Muscle of leg (tissue), 16 donors: ENCODE results near the gene GIPR. TPM values are rescaled to one million over a fixed set of nuclear protein-coding genes. Genes with fewer than 3 reads are reported as not detected.
"Not testable (repeated sequence)": the region's sequence is repeated elsewhere in the genome, so short reads cannot be mapped to it uniquely, and the experiment has no call there.

ENCODE experiments used
- DNase-seq: peaks from one replicate; pipeline ENCODE4 v3.0.0; 2013
- H3K27ac ChIP-seq: one replicate; pipeline ENCODE4 v1.5.1; 2013; ENCODE audit warnings: mild to moderate bottlenecking, low read length, control low read depth
- H3K27me3 ChIP-seq: one replicate; pipeline ENCODE4 v1.6.1; 2013; ENCODE audit warnings: low read length; ENCODE audit not compliant: control insufficient read depth, insufficient read depth
- H3K36me3 ChIP-seq: one replicate; pipeline ENCODE4 v1.6.1; 2013; ENCODE audit warnings: low read length; ENCODE audit not compliant: control insufficient read depth, insufficient read depth
- H3K4me1 ChIP-seq: one replicate; pipeline ENCODE4 v1.6.1; 2013; ENCODE audit warnings: low read length; ENCODE audit not compliant: control insufficient read depth, insufficient read depth
- H3K4me3 ChIP-seq: one replicate; pipeline ENCODE4 v1.5.1; 2013; ENCODE audit warnings: low read length, control low read depth
- H3K9me3 ChIP-seq: replicated peaks from 2 replicates; pipeline ENCODE4 v1.6.1; 2013; ENCODE audit warnings: low read depth, low read length; ENCODE audit not compliant: control insufficient read depth
- WGBS: methylation state at CpG from one replicate; pipeline ENCODE4 v1.1.5; 2013; ENCODE audit warnings: missing lambda C conversion rate; ENCODE audit not compliant: insufficient coverage; 5-methylcytosine and 5-hydroxymethylcytosine counted together
- long read RNA-seq, 11 donors: transcript quantifications; one replicate each; lab custom pipeline, GENCODE V29; 2026
- polyA plus RNA-seq, 8 donors: library from polyadenylated mRNA; unstranded; fragments of 120-200 nt; gene quantifications; one replicate each; pipeline versions ENCODE4 v1.2.1 to v1.2.3, GENCODE V29; 2013; ENCODE audit warnings: inconsistent platforms in 1 of 8, low replicate concordance in 1 of 8; ENCODE audit not compliant: insufficient read length in 8 of 8, insufficient read depth in 1 of 8
- total RNA-seq: library from RNA; stranded (reverse); fragments of 120-200 nt; gene quantifications from one replicate; pipeline ENCODE4 v1.2.4, GENCODE V29; 2013

GIPR gene
- total RNA-seq (0.09 TPM), polyA plus RNA-seq (1 to 10 TPM in 1 of 8 donors, under 1 TPM in 6, not detected in 1; 0.04 to 1.8 (median 0.32) TPM)
- long read RNA-seq, donor 1: 0 reads
- long read RNA-seq, donor 2: 0 reads
- long read RNA-seq, donor 3: 0 reads
- long read RNA-seq, donor 4: 0 reads
- long read RNA-seq, donor 5, partial matches to known transcripts: 196 of 1,109 reads
- long read RNA-seq, donor 5, other reads (novel, unspliced or antisense): 913 of 1,109 reads
- long read RNA-seq, donor 6, partial matches to known transcripts: 947 of 959 reads
- long read RNA-seq, donor 6, other reads (novel, unspliced or antisense): 12 of 959 reads
- long read RNA-seq, donor 7: 0 reads
- long read RNA-seq, donor 8: 0 reads
- long read RNA-seq, donor 9: 0 reads
- long read RNA-seq, donor 10, partial matches to known transcripts: 875 of 889 reads
- long read RNA-seq, donor 10, other reads (novel, unspliced or antisense): 14 of 889 reads
- long read RNA-seq, donor 11: 0 reads

GRCh38 chr19:45667620-45668341, at the start of gene GIPR:
GIPR (plus strand) TSS chr19:45668221; CDS start chr19:45669521, 1,300 bp downstream.
- Histone ChIP-seq H3K4me3 (no peak within 1 kb of the TSS), H3K9me3 (no peaks in the 10 kb centered on the region), H3K36me3 (no peaks in the 10 kb centered on the region), H3K4me1 (peaks cover 13% of the 10 kb centered on the region), H3K27me3 (peaks cover 68% of the 10 kb centered on the region), H3K27ac (no peak within 1 kb of the TSS)
- DNase-seq: no peak
- WGBS: 13% methylated on average over 12 of the region's 15 CpGs

- 90% methylated on average over 15 of the region's 17 CpGs for WGBS
- DNase-seq: no peak
- Histone ChIP-seq H3K4me1 (peaks cover under 1% of the 10 kb centered on the region), H3K27me3 (no peaks in the 10 kb centered on the region), H3K36me3 (peaks cover 33% of the 10 kb centered on the region), H3K4me3 (no peak overlapping the region), H3K9me3 (no peaks in the 10 kb centered on the region), H3K27ac (no peak overlapping the region)
Measured at GRCh38 chr19:45621389-45621788, 46.6 kb upstream of the GIPR start.

- DNase-seq: no peak
- no peaks in the 10 kb centered on the region for H3K4me1 ChIP-seq
- no peak overlapping the region for H3K4me3 ChIP-seq
- H3K9me3 ChIP-seq: no peaks in the 10 kb centered on the region
- peaks cover 33% of the 10 kb centered on the region for H3K36me3 ChIP-seq
- H3K27ac ChIP-seq: no peak overlapping the region
- WGBS: 100% methylated on average over 4 of the region's 6 CpGs
- no peaks in the 10 kb centered on the region for H3K27me3 ChIP-seq
Measured at GRCh38 chr19:45621976-45622503, 46.0 kb upstream of the GIPR start.

- DNase-seq: no peak
- no peaks in the 10 kb centered on the region for H3K9me3 ChIP-seq
- 91% methylated on average over 1 of the region's 1 CpG for WGBS
- H3K27me3 ChIP-seq: no peaks in the 10 kb centered on the region
- H3K27ac ChIP-seq: no peak overlapping the region
- H3K36me3 ChIP-seq: peaks cover 36% of the 10 kb centered on the region
- no peak overlapping the region for H3K4me3 ChIP-seq
- no peaks in the 10 kb centered on the region for H3K4me1 ChIP-seq
Measured at GRCh38 chr19:45623984-45624383, 44.0 kb upstream of the GIPR start.

GRCh38 chr19:45628219-45628618, 39.8 kb upstream of the GIPR start:
- 100% methylated on average over 1 of the region's 7 CpGs for WGBS
- peaks cover 24% of the 10 kb centered on the region for H3K36me3 ChIP-seq

GRCh38 chr19:45629704-45630103, 38.3 kb upstream of the GIPR start:
- WGBS: 100% methylated on average over 1 of the region's 4 CpGs
- DNase-seq: no peak
- Histone ChIP-seq H3K36me3 (peaks cover 20% of the 10 kb centered on the region), H3K27ac (no peak overlapping the region), H3K4me3 (no peak overlapping the region), H3K27me3 (no peaks in the 10 kb centered on the region), H3K4me1 (peaks cover 9% of the 10 kb centered on the region), H3K9me3 (no peaks in the 10 kb centered on the region)

More at GRCh38 chr19:45628219-45628618, 39.8 kb upstream of the GIPR start:
- not testable (repeated sequence) for H3K27me3 ChIP-seq, H3K4me1 ChIP-seq, DNase-seq, H3K4me3 ChIP-seq, H3K9me3 ChIP-seq, H3K27ac ChIP-seq

GRCh38 chr19:45630463-45630862, 37.6 kb upstream of the GIPR start:
- H3K36me3 ChIP-seq: peaks cover 16% of the 10 kb centered on the region
- no peak overlapping the region for H3K27ac ChIP-seq
- H3K9me3 ChIP-seq: no peaks in the 10 kb centered on the region
- H3K4me1 ChIP-seq: peaks cover 9% of the 10 kb centered on the region
- no peak overlapping the region for H3K4me3 ChIP-seq
- DNase-seq: no peak
- no peaks in the 10 kb centered on the region for H3K27me3 ChIP-seq
- no CpG with 5 or more reads among the region's 2 CpGs for WGBS

GRCh38 chr19:45632468-45633196, 35.4 kb upstream of the GIPR start:
- Histone ChIP-seq H3K9me3 (no peaks in the 10 kb centered on the region), H3K36me3 (peaks cover 16% of the 10 kb centered on the region), H3K27me3 (no peaks in the 10 kb centered on the region), H3K4me3 (no peak overlapping the region), H3K4me1 (peaks cover 9% of the 10 kb centered on the region), H3K27ac (peak overlapping the region; percentile 31)
- 10% methylated on average over 11 of the region's 27 CpGs for WGBS
- DNase-seq: peak; percentile 73

GRCh38 chr19:45636275-45636674, 31.7 kb upstream of the GIPR start:
- no peak overlapping the region for H3K27ac ChIP-seq

More at GRCh38 chr19:45636275-45636674, 31.7 kb upstream of the GIPR start:
- H3K27me3 ChIP-seq: no peaks in the 10 kb centered on the region
- DNase-seq: no peak
- H3K4me3 ChIP-seq: no peak overlapping the region
- H3K36me3 ChIP-seq: peaks cover 6% of the 10 kb centered on the region
- no peaks in the 10 kb centered on the region for H3K9me3 ChIP-seq
- H3K4me1 ChIP-seq: peaks cover 26% of the 10 kb centered on the region
- no CpG with 5 or more reads among the region's 1 CpG for WGBS
